Left forelimb (tissue), 1 donor: ENCODE data around the gene TMEM131.

Source experiments
- DNase-seq: peaks from one replicate; pipeline ENCODE4 v3.0.0-alpha.2; 2018; ENCODE audit warnings: low spot score

The TMEM131 gene

DNA sequence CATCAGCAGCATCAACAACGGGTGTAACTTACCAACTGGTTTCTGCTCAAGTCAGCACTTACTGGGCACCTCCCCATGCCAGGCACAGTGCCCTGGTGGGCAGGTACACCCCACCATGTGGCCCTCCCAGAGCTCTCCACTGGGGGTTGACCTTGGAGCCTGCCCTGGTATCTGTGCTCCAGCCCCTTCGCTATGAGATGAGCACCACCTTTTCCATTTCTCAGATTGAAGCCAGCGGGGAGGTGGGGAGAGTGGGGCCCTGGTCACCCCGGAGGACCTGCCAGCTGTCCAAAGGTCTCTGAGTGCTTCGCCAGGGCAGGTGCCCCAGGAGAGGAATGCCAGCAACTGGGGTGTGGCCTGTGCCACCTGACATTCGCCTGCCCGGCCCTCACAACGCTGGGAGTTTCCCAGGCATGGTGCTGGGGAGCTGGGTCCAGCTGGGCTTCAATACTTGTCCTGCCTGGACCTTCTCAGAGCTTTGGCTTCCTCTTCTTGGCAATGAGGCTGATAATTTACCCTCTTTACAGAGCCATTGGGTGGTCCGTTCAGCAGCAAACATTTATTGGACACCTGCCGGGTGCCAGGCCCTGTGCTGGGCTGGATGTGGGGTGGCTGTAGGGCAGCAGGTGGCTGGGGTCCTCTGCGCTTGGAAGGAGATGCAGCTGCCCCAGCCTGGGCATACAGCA, 288.2 kb downstream of the TMEM131 start:
- peak; percentile 58 for DNase-seq

- no peak for DNase-seq
These were observed 288.9 kb downstream of the TMEM131 start for GRCh38 chr2:97706708-97707345.
